Right lobe of liver (tissue), 6 donors: ENCODE measurements around the gene CHST8. TPM values are rescaled to one million over a fixed set of nuclear protein-coding genes. Genes with fewer than 3 reads are reported as not detected.

Source experiments
- ATAC-seq, 4 donors: fragments of 200-7000 bp; cut with Tn5 transposase; one replicate each; pipeline ENCODE4 v1.9.1; 2020; ENCODE audit warnings: mild to moderate bottlenecking in 4 of 4, moderate library complexity in 4 of 4
- DNase-seq, 3 donors: peaks; one replicate each; pipeline ENCODE4 v3.0.0-alpha.2; 2020
- H3K27ac ChIP-seq, 3 donors: fragments of 200-600 bp; one replicate each; pipeline ENCODE4 v1.8.0; 2022
- H3K27me3 ChIP-seq, 2 donors: fragments of 200-600 bp; one replicate each; pipeline ENCODE4 v1.8.0; 2022
- H3K36me3 ChIP-seq, 4 donors: fragments of 200-600 bp; sonication (generic) in 1 of 4; one replicate each; pipeline versions ENCODE4 v1.5.1 to v1.8.0; 2017 to 2022; ENCODE audit warnings: control low read depth in 1 of 4
- H3K4me1 ChIP-seq, 4 donors: fragments of 200-600 bp; sonication (generic) in 1 of 4; one replicate each; pipeline versions ENCODE4 v1.5.1 to v1.8.0; 2017 to 2022; ENCODE audit warnings: control low read depth in 1 of 4
- H3K4me3 ChIP-seq, 3 donors: fragments of 200-600 bp; one replicate each; pipeline ENCODE4 v1.8.0; 2022
- H3K9me3 ChIP-seq, 4 donors: fragments of 200-600 bp; sonication (generic) in 1 of 4; one replicate each; pipeline versions ENCODE4 v1.5.1 to v1.8.0; 2017 to 2022; ENCODE audit warnings: control low read depth in 1 of 4
- POLR2A ChIP-seq: fragments of 450-650 bp; IDR thresholded peaks from one replicate; pipeline ENCODE4 v1.6.1; 2017; ENCODE audit warnings: antibody characterized with exemption, mild to moderate bottlenecking
- WGBS: methylation state at CpG from one replicate; pipeline ENCODE4 v1.1.6; 2018; ENCODE audit warnings: low coverage, low lambda C conversion rate; ENCODE audit not compliant: insufficient coverage; ENCODE audit errors: missing lambda C conversion rate; 5-methylcytosine and 5-hydroxymethylcytosine counted together
- intact Hi-C, 2 donors: fragments of 100-400 bp; cut with DNase I; formaldehyde crosslinking; loops; one replicate each; pipeline versions ENCODE4 v1.11.2 to v1.14.1; 2022
- total RNA-seq, 6 experiments: library from RNA; depleted of rRNA in 2 of 6; stranded (reverse); fragments of >200 nt in 2 of 6; fragmentation: NEBNext Ultra II Directional in 3 of 6; extraction: Animal tissue kit (Norgen Biotek cat#: 25700) in 3 of 6; gene quantifications; one replicate each; pipeline versions ENCODE4 v1.1.0 to v1.2.4, GENCODE V29; 2016 to 2023
- TF ChIP-seq, protein P1 (sequence below), 4 donors: fragments of 200-600 bp in 3 of 4; fragments of 450-650 bp in 1 of 4; IDR thresholded peaks; one replicate each; pipeline versions ENCODE4 v1.5.1 to v1.8.0; 2016 to 2022; ENCODE audit warnings: antibody characterized with exemption in 4 of 4, mild to moderate bottlenecking in 2 of 4
- donor health status: DM: no; HTN: yes; CAD: no.
- donor health status: DM: no; HTN: no; CAD: no.
- donor health status: DM: no; HTN: no; CAD: no.
- donor health status: DM: no; HTN: yes; CAD: no.
- donor health status: DM: no; HTN: yes; CAD: no.

Gene CHST8
- total RNA-seq, 6 experiments from 2014 or later: 0.12 to 0.19 TPM; not detected in 4

GRCh38 chr19:33686687-33687480 is 65.1 kb downstream of the CHST8 start:
- Histone ChIP-seq H3K4me3 (no peak overlapping the region), H3K27me3 (peaks cover 0 to 5% of the 10 kb centered on the region in 2 donors), H3K9me3 (no peaks in the 10 kb centered on the region), H3K4me1 (no peaks in the 10 kb centered on the region), H3K36me3 (no peaks in the 10 kb centered on the region), H3K27ac (no peak overlapping the region)
- ATAC-seq: no peak
- peak in 2 of 3 donors; percentile 32 to 37 for DNase-seq
- WGBS: 65% methylated on average over 4 of the region's 24 CpGs
- TF ChIP-seq, protein P1, sequence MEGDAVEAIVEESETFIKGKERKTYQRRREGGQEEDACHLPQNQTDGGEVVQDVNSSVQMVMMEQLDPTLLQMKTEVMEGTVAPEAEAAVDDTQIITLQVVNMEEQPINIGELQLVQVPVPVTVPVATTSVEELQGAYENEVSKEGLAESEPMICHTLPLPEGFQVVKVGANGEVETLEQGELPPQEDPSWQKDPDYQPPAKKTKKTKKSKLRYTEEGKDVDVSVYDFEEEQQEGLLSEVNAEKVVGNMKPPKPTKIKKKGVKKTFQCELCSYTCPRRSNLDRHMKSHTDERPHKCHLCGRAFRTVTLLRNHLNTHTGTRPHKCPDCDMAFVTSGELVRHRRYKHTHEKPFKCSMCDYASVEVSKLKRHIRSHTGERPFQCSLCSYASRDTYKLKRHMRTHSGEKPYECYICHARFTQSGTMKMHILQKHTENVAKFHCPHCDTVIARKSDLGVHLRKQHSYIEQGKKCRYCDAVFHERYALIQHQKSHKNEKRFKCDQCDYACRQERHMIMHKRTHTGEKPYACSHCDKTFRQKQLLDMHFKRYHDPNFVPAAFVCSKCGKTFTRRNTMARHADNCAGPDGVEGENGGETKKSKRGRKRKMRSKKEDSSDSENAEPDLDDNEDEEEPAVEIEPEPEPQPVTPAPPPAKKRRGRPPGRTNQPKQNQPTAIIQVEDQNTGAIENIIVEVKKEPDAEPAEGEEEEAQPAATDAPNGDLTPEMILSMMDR (IDR thresholded peaks at IDR 0.05): no peak
- no peak for TF ChIP-seq POLR2A
- intact Hi-C loops: no loop called here

- Histone ChIP-seq H3K9me3 (no peaks in the 10 kb centered on the region), H3K4me1 (no peaks in the 10 kb centered on the region), H3K27ac (no peak overlapping the region), H3K36me3 (no peaks in the 10 kb centered on the region), H3K27me3 (peaks cover 0 to 5% of the 10 kb centered on the region in 2 donors), H3K4me3 (no peak overlapping the region)
- intact Hi-C loops: no loop called here
- ATAC-seq (no peak), DNase-seq (peak in 1 of 3 donors; percentile 23)
- 47% methylated on average over 10 of the region's 17 CpGs for WGBS
- TF ChIP-seq, protein P1 (IDR thresholded peaks at IDR 0.05): no peak
- no peak for TF ChIP-seq POLR2A
These were observed 65.9 kb downstream of the CHST8 start for GRCh38 chr19:33687481-33688170.

DNA sequence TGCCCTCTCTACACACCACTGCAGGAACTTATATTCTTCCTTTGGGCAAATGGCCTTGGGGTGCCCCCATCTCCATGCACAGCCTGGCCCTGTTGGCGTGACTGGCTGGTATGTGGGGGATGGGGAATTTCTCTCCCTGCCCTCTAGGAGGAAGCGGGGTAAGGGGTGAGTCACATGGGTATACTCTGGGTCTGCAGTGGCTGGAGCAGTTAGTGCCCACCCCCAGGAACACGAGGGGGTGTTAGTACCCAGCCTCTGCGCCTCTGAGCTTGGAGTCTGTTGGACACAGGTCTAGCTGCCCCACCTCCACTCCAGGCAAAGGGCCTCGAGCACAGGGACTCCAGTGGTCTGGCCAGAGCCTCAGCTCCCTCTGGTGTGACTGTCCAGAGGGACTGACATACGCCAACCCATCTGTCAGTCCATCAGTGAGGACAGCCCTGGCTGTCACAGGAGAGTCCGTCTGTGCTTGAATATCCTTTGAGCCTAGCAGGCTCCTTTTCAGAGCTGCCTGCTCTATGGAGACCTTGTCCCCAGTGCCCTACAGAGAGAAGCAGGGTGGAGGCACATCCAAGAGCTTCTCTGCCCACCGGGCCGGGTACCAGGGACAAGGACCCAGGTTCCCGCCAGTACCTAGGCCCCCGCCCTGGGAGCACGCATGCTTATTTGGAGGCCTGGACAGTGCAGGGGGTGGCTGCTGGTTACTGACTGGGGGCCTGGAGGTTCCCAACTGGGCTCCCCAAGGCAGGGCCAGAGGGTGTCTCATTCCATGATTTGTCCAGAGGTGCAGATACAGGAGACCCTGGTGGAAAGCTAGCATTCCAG is 66.6 kb downstream of the CHST8 start:
- intact Hi-C loops: no loop called here
- DNase-seq: peak in 1 of 3 donors; percentile 39
- Histone ChIP-seq H3K4me1 (no peaks in the 10 kb centered on the region), H3K27me3 (peaks cover 0 to 5% of the 10 kb centered on the region in 2 donors), H3K27ac (no peak overlapping the region), H3K4me3 (no peak overlapping the region), H3K9me3 (no peaks in the 10 kb centered on the region), H3K36me3 (no peaks in the 10 kb centered on the region)
- no CpG with 5 or more reads among the region's 12 CpGs for WGBS
- no peak for ATAC-seq
- no peak for TF ChIP-seq POLR2A
- TF ChIP-seq, protein P1 (IDR thresholded peaks at IDR 0.05): no peak

- Histone ChIP-seq H3K4me1 (no peaks in the 10 kb centered on the region), H3K4me3 (no peak overlapping the region), H3K36me3 (no peaks in the 10 kb centered on the region), H3K27me3 (peaks cover 0 to 5% of the 10 kb centered on the region in 2 donors), H3K27ac (no peak overlapping the region), H3K9me3 (no peaks in the 10 kb centered on the region)
- no peak for ATAC-seq
- WGBS: no CpG with 5 or more reads among the region's 18 CpGs
- peak in 1 of 3 donors; percentile 28 for DNase-seq
- TF ChIP-seq, protein P1 (IDR thresholded peaks at IDR 0.05): no peak
- TF ChIP-seq POLR2A: no peak
- intact Hi-C loops: no loop called here
These were observed 67.5 kb downstream of the CHST8 start for GRCh38 chr19:33689138-33689746.
